NCI-H187 treated with DMSO at 0.1 percent for 48 hours (cell line): ENCODE results near the gene MYO16.

ENCODE experiments used
- DNase-seq: peaks from one replicate; lab custom pipeline; 2025; lab: John Stamatoyannopoulos, UW

Gene MYO16

DNA sequence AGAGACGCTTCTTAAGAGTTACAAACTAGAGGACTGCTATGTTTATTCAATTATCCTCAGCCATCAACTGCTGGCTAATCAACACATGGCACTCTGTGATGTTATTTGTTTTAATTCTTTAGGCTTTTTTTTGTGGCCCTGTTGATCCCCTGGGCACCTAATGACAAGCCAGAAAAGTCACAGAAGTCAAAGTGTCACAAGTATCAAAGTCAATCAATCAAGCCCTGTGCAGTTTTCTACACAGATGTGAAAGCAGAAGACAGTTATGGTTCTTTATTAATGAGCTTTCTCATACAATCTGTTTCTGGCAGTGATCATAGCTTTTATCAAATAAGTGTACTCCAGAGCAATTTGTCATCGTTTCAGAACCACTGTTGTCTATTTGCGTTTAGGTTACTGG, 34.3 kb downstream of the MYO16 start:
- no peak for DNase-seq

DNA sequence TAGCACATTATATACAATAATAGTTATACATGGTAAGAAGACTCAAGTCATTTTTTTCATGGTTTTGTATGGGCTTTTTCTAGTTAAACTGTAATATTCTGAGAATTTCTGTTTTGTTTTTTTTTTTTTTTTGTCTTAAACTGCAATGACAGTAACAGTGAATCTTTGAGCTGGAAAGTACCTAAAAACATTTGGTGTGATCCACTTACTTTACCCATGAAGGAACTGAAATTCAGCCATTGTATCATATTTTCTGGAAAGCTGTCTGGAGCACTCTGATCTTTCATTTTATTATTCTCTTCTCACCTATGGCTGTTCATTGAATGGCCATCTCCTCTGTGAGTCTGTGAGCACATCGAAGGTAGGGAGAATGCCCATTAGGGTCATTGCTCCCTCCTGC, 37.8 kb downstream of the MYO16 start:
- DNase-seq, result no peak

DNA sequence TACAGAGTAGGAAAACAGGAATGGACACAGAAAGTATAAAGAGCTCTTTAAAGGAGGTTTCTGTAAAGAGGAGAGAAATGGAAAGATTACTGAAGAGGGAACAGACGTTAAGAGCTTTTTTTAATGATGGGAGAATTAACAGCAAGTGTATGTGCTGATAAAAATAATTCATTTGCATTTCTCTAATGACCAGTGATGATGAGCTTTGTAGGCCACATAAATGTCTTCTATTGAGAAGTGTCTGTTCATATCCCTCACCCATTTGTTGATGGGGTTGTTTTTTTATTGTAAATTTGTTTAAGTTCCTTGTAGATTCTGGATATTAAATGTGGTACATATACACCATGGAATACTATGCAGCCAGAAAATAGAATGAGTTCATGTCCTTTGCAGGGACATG, 40.0 kb downstream of the MYO16 start:
- DNase-seq, result no peak

DNA sequence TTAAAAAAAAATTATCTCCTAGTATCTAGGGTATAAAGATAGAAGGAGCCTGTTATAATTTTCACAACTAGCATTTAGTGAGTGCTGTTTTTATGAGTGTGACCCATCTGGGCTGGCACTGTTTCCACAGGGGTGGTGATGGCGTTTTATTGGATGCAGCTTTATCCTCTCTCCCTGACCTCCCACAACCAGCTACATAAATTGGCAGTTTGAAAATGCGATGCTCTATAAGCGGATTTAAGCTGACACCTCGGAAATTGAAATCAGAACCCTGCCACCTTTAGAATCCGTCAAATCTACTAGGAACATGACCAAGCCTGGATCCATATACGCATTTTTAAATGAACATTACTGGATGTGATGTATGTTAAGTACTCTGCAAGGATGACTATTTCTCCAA, 44.9 kb downstream of the MYO16 start:
- DNase-seq, result no peak

DNA sequence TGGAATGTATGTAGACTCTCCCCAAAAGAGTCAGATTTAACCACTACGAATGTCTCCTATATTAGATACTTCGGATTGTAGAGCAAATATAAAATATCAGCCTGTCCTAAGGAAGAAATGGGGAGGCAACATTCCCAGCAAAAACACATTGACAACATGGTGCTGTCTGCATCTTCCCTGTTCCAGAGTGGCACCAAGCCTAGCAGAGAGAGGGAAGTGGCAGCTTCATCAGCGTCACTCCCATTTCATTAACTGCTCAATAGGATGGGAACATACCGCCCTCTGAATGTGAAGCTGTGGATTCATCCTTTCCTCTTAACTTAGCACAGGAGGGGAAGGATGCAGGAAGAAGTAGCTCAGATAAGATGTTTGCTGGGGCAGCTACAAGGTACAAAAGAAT, 45.4 kb downstream of the MYO16 start:
- DNase-seq, result no peak

DNA sequence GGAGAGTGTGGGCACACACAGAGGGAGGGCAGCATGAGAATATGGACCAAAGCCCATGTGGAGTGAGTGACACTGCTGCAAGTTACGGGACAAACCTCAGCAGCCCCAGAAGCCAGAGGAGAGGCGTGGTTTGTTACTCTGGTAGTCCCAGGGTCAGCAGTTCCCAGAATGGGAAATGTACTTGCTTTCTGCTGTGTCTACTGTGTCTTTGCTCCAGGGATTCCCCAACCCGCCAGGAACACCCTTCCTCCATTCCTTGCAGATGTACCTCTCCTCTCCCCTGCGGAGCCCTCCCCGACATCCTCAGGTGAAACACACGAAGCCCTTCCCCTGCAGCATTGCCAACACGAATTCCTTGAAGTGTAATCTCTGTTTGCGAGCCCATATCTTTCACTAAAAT, 47.2 kb downstream of the MYO16 start:
- no peak for DNase-seq

DNA sequence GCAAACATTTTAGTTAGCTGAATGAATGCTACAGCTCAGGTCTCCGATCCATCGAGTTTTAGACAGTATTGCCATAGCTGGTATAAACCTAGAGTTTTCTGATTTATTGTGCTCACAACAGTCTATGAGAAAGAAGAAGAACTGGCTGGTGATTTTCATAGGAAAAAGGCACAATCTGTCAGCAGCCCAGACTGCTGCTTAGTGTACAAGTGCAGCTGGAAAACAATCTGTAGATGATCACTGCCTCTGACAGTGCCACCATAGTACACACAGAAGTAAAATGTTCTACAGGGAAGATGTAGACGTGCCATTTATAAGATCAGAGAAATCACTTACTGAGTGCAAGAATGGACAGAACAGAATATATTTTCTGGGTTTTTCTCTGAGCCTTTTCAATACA, 48.4 kb downstream of the MYO16 start:
- DNase-seq, result no peak

DNA sequence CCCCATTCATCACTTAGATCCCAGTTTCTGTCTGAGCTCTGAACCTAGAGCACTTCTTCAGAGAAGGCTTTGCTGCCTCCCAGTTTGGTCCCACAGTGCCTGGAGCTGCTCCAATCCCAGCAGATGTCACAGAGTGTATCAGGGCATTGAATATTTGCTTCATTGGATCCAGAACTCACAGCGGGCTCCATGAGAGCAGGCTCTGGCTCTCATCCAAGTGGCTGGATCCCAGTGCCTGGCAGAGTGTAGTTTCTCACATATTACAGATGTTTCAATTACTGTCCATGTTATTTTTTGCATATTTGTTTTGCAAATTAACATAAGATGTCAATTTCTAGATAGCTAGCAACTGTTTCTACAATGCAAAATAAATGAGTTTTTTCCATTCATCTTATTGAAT, 50.6 kb downstream of the MYO16 start:
- DNase-seq, result no peak

DNA sequence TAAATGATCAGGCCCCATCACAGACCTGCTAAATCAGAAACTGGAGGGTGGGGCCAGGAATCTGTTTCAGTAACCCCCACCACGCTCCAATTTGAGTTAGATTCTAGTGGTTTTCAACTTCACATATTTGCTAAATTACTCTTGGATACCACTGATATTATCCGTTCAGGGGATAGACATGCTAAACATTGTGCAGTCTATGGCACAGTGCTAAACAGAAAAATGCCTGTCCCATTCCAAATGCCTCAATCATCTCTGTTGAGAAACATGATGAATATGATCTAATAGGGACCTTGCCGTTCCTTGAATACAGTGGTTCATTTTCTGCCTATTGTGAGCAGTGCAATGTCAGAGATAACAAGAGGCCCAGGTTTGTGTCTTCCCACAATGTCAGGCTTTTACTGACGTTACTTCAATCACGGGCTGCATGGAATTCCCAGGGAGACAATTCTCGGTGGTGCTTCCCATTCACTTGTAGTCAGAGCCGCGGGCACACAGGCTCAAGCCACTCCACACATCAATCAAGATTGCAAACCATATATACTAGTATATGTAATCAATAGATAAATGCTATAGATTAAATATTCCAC, 52.7 kb downstream of the MYO16 start:
- no peak for DNase-seq

DNA sequence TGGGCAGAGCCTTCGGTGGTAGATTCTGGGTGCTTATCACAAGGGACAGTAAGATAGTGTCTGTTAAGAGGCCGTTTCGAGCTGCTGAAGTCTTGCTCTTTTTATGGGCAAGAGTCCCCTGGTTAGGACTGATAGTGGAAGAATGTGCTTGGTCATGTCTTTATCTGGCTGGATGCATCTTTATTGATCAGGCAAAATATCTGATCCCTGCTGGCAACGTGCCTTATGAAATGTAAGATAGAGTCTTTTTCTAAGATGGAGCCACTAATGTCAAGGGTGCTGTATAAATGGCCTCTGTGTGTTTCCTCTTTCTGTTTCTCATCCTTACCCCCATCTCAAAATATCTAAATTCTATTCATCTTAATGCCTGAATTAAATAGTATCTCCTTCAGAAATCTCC, 53.3 kb downstream of the MYO16 start:
- no peak for DNase-seq

DNA sequence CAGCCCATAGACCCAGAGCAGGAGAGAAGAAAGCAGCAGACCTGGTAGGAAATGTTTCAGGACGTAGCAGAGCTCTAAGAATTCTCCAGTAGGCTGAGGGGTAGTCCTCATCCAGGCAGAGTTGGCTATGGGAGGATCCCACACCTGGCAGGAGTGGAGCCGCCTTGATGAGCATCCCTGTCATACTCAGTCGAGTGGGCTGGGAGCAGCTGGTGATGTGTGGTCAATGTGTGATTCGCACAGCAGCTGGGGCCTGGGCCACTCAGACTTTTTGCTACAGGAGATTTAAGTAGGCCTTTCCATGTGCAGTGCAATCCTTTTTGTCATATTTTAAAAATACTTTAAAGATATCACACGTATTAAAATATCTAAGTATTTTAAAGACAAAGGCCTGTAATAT, 56.6 kb downstream of the MYO16 start:
- no peak for DNase-seq

DNA sequence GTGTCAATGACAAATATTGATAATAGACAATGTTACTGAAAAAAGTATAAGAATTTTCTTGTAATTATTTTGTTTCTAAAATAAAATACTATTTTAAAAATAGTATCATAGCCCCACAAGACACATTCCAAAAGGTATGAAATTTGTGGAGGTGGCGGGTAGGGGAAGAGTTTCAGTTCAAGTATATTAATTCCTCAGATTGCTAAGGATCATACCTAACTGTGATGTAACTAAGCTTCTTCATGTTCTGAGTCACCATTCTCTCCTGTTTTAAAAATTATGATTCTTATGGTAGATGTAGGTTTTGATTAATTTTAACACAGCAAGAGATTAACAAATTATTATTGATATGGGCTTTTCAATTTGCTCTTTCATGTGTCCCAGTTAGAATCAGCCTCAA, 61.3 kb downstream of the MYO16 start:
- no peak for DNase-seq

DNA sequence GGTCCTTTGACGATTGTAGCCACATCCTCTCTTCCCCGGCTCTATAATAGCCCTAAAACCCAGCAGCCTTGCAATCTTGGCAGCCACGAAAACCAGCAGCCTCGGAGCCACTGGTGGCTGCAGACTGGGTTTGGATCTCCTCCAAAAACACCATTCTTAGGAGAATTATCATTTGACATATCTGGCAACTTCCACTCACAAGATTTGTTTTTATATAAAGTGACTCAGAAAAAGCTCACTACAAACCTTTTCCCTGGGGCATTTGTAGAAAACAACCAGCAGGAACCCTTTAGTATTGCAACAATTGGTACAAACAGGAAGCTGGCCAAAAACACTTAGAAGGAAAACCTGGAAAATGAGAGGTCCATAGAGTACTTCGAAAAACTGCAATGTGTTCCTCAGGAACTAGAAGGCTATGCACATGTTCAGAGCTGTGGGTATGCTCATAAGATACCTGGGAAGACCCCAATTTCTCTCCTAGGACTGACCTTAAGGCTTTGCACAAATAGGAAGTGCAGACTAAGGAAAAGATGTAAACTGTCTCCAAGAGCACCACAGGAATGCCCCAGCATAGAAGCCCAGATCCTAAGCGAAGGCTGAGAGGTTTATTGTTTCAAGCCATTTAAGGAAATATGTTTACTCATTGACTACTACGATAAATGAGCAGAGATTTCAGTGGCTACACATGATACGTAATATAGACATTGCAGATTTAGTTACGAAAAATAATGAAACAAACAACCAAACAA, 71.2 kb downstream of the MYO16 start:
- DNase-seq, result no peak

DNA sequence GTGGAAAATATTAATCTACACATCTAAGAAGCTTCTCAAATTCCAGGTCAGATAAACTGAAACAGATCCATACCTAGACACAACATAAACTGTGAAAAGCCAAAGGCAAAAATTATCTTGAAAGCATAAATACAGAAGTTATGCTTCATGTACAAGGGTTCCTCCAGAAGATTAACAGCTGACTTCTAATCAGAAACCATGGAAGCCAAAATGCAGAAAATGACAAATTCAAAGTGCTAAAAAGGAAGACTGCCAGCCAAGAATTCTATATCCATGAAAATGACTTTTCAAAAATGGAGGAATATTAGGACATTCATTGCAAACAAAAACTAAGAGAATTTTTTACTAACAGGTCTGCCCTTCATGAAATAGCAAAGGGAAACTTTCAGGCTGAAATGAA, 72.8 kb downstream of the MYO16 start:
- DNase-seq, result no peak

DNA sequence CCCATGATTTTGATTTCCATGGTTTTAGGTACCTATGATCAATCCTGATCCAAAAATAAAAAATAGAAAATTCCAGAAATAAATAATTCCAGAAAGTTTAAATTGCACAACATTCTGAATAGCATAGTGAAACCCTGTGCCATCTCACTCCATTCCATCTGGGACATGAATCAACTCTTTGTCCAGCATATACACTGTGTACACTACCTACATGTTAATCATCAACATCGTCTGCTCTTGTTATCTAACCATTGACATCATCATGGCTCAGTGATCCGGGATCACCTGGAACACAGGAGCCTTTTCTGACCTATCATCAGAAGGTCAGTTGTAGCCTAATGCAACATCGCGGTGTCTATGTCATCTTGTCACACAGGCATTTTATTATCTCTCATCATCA, 75.6 kb downstream of the MYO16 start:
- no peak for DNase-seq

DNA sequence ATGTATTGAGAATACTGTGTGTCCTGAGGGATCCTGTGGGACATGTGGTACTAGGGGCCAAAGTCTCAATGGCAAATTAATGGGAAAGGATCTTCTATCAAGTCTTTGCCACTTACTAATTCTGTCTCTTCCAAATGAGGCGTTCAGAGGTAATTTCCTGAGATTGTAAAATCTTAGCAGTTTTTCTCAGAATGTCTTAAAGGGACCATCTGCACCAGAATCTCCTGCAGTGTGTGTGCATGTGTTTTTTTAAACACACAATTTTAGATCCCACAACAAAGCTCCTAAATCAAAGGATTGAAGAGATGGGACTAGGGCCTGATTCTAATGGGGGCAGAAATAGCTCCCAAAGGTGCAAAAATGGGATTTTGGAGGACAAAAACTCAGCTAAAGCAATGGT, 78.2 kb downstream of the MYO16 start:
- DNase-seq, result no peak

DNA sequence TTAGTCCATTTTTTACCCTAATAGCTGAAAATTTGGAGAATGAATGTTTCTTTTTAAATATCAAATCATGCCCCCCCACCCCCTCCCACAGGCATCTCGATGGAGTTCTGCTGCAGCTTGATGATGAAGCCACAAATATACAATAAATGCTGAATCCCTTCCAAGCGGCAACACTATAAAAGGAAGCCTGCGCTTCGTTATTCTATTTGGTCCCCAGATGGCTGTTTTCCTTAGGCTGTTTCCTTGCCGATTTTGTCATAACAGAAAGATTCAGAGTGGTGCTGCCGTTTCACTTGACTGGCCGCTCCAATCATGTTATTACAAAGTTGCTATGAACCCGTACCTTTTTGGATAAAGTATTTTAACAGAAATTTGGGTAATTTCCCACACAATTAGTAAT, 79.5 kb downstream of the MYO16 start:
- DNase-seq, result no peak

DNA sequence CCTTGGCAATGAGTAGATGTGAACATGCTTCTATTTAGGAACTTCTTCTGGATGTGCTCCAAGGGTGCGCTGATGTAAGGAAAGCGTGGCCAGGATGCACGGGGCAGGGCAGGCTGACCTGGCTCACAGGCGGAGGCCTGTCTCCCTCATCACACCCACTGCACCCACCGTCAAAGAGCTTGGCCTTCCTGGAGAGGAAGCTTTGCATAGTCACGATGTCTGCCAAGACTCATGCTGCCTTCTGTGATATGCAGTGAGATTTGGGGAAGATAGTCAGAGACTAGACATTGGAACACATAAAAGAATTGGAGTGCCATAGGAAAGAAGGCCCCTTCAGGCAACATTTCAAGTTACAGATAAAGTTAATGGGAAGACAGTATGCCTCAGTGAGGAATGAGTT, 82.0 kb downstream of the MYO16 start:
- DNase-seq, result no peak

DNA sequence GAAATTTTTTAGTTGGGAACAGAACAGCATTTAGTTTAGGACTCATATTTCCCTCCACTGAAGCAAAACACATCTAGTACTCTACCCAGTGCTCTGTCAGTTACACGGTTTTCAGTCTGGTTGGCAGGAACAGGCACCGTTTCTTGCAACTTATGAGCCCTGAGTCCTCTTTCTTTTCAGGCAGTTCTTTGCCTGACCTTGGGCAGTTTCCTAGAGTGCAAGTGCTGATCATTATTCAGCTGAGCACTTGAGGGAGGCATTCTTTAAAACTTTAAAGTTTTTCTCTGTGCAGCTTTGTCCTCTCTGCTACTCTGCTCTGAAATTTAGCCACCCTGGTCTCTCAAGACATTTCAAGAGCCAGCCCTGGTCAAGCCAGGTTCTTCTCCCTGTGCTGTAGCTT, 96.1 kb downstream of the MYO16 start:
- no peak for DNase-seq

DNA sequence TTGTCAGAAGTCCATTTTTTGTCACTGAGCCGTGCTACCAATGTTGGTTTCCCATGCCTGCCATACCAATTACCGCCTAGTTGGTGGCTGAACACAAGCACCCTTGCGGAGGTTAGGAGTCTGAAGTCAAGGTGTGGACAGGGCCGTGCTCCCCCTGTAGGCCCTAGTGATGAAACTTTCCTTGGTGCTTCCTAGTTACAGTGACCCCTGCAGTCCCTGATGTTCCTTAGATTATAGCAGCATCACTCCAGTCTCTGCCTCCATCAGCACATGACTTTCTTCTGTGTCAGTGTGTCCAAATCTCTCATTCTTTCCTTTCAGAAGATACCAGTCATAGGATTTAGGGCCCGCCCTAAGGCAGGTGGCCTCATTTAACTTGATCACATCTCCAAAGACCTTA, 99.0 kb downstream of the MYO16 start:
- no peak for DNase-seq

DNA sequence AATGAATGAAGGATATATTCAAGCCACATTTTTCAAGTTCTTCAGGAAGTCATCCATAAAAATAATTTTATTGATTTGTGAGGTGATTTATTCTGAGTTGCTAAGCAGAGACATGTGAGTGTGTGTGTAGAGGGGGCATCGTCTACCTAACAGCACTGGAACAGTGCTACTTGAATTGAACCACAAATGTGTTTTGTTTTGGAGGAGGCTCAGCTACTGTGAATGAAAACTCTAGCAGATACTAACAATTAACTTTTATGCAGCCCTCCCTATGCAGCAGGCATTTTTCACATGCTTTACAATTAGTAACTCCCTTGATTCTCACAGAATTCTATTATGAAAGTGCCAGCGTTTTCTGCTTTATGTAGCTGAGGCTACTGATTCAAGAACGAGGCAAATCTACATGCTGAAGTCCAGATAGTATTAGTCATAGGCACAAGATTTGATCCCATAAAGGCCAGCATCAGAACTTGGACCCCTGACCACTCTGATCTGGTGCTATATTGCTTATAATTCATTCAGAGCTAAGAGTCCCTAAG, 103.7 kb downstream of the MYO16 start:
- no peak for DNase-seq

DNA sequence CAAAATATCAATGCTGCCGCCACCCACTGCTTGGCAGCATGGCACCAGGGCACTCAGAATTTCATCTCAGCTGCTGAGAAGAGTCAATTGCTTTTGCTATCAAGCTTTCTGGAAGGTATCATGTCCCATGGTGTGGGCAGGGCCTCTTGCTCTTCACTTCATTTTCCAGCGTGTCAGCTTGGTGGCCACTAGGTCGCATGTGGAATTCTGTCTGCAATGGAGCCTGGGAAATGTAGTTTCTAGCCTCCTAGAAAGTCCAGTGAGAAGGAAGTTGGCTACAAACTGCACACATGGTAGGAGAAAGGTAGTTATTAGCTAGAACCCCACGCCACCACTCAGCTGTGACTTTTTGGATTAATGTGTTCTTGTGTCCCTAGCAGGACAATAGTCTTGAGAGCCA, 105.3 kb downstream of the MYO16 start:
- DNase-seq, result no peak

DNA sequence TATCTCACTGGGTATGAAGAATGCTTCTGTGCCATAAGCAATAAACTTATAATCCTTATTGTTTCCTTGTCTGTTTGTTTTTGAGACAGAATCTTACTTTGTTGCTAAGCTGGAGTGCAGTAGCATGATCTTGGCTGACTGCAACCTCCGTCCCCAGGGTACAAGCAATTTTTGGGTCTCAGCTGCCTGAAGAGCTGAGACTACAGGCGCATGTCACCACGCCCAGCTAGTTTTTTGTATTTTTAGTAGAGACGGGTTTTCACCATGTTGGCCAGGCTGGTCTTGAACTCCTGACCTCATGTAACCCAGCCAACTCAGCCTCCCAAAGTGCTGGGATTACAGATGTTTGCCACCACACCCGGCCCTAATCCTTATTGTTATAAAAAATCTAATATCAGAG, 112.5 kb downstream of the MYO16 start:
- DNase-seq, result no peak
